GM12878 (cell line): ENCODE results near the gene SPATA20. TPM values are rescaled to one million over a fixed set of nuclear protein-coding genes. Genes with fewer than 3 reads are reported as not detected.

Experiments
- ATAC-seq: fragments of 200-7000 bp; cut with Tn5 transposase; 3 replicates; pipeline ENCODE4 v1.9.1; 2020; ENCODE audit warnings: mild to moderate bottlenecking, moderate library complexity
- BruUV-seq: library from RNA; stranded (reverse); fragments of 400-500 nt; replicated peaks from 2 replicates; lab custom pipeline; 2021; lab: Mats Ljungman, UMichigan
- CTCF ChIA-PET: fragments of 300-600 bp; sonication (Branson Sonifier 250); formaldehyde crosslinking; extraction: SDS; loops from one replicate; lab custom pipeline; 2021; ENCODE audit warnings: inconsistent platforms; lab: Yijun Ruan, JAX
- POLR2A ChIA-PET: fragments of 350-600 bp; formaldehyde crosslinking; extraction: SDS; loops from one replicate; lab custom pipeline; 2021; ENCODE audit warnings: inconsistent platforms; lab: Charles Lee
- RAD21 ChIA-PET: fragments of 300-600 bp; sonication (Branson Sonifier 250); formaldehyde crosslinking; loops from one replicate; lab custom pipeline; 2023; ENCODE audit warnings: antibody characterized with exemption; ENCODE audit not compliant: unreplicated experiment; lab: Charles Lee
- SMC1A ChIA-PET: fragments of 300-600 bp; sonication (Branson Sonifier 250); formaldehyde crosslinking; loops from one replicate; lab custom pipeline; 2023; ENCODE audit not compliant: unreplicated experiment, uncharacterized antibody; lab: Charles Lee
- DNase-seq: peaks from one replicate; pipeline ENCODE4 v3.0.0-alpha.2; 2011; ENCODE audit warnings: low read depth, low spot score
- FAIRE-seq: peaks from 3 replicates; lab custom pipeline; 2011; peaks lifted over from hg19 to GRCh38; lab: Jason Lieb, UNC
- H2AFZ ChIP-seq: 2 replicates; pipeline ENCODE4 v1.6.0; 2011; ENCODE audit warnings: low read depth, low read length, control low read depth; ENCODE audit not compliant: control insufficient read depth
- H3K27ac ChIP-seq: 2 replicates; pipeline ENCODE4 v1.5.1; 2011; ENCODE audit warnings: control low read depth; ENCODE audit not compliant: control insufficient read depth, insufficient read depth
- H3K27me3 ChIP-seq, 2 experiments: replicated peaks in 1 of 2; 2 replicates each; pipeline versions ENCODE4 v1.6.0 to v1.6.1; 2011; ENCODE audit warnings: low read length in 1 of 2; ENCODE audit not compliant: control insufficient read depth in 2 of 2, insufficient read depth in 2 of 2
- H3K36me3 ChIP-seq, 2 experiments: 2 replicates each; pipeline ENCODE4 v1.5.1; 2011; ENCODE audit warnings: low read length in 1 of 2; ENCODE audit not compliant: control insufficient read depth in 2 of 2, insufficient read depth in 2 of 2
- H3K4me1 ChIP-seq: 2 replicates; pipeline ENCODE4 v1.6.1; 2011; ENCODE audit warnings: mild to moderate bottlenecking, low read length, moderate library complexity, mixed read lengths; ENCODE audit not compliant: control insufficient read depth, insufficient read depth
- H3K4me2 ChIP-seq: 2 replicates; pipeline ENCODE4 v1.6.0; 2011; ENCODE audit warnings: control low read depth; ENCODE audit not compliant: control insufficient read depth, insufficient read depth
- H3K4me3 ChIP-seq: fragments of 200-600 bp; sonication (generic); 2 replicates; pipeline ENCODE4 v1.5.1; 2016
- H3K79me2 ChIP-seq: 2 replicates; pipeline ENCODE4 v1.6.0; 2011; ENCODE audit warnings: low read length; ENCODE audit not compliant: control insufficient read depth, insufficient read depth
- H3K9ac ChIP-seq: 2 replicates; pipeline ENCODE4 v1.8.0; 2011; ENCODE audit warnings: low read length, control low read depth, mixed read lengths; ENCODE audit not compliant: control insufficient read depth, insufficient read depth
- H3K9me3 ChIP-seq: replicated peaks from 3 replicates; pipeline ENCODE4 v1.5.1; 2011; ENCODE audit warnings: mild to moderate bottlenecking, low read length; ENCODE audit not compliant: control insufficient read depth, insufficient read depth
- H4K20me1 ChIP-seq: 2 replicates; pipeline ENCODE4 v1.6.0; 2011; ENCODE audit not compliant: control insufficient read depth, insufficient read depth
- CBFB ChIP-seq: IDR thresholded peaks from 2 replicates; pipeline ENCODE4 v1.6.1; 2016; ENCODE audit warnings: antibody characterized with exemption, low read depth
- CBX3 ChIP-seq: fragments of 200-600 bp; sonication (generic); IDR thresholded peaks from 2 replicates; pipeline ENCODE4 v1.6.1; 2016; ENCODE audit warnings: low read depth, borderline replicate concordance
- CEBPB ChIP-seq, 2 experiments: fragments of 150-350 bp in 1 of 2; IDR thresholded peaks; 2 replicates each; pipeline ENCODE4 v1.6.1; 2012 to 2014; ENCODE audit warnings: low read depth in 2 of 2, low read length in 2 of 2, borderline replicate concordance in 1 of 2, inconsistent platforms in 1 of 2
- EGR1 ChIP-seq, 2 experiments: IDR thresholded peaks; 1 replicate in 1 of 2; 2 replicates in 1 of 2; pipeline ENCODE4 v1.6.1; 2011 to 2012; ENCODE audit warnings: low read depth in 2 of 2, low read length in 2 of 2, borderline replicate concordance in 1 of 2, mild to moderate bottlenecking in 1 of 2, moderate library complexity in 1 of 2
- EZH2 ChIP-seq: IDR thresholded peaks from 2 replicates; pipeline ENCODE4 v1.6.1; 2012; ENCODE audit warnings: low read depth, mild to moderate bottlenecking, control low read depth, inconsistent platforms, low read length, borderline replicate concordance; ENCODE audit not compliant: control insufficient read depth
- HDGF ChIP-seq: fragments of 450-650 bp; IDR thresholded peaks from 2 replicates; pipeline ENCODE4 v1.6.1; 2016; ENCODE audit warnings: antibody characterized with exemption
- NFYA ChIP-seq: IDR thresholded peaks from 2 replicates; pipeline ENCODE4 v1.6.1; 2011; ENCODE audit warnings: low read depth, mild to moderate bottlenecking, low read length, improper control_type of control experiment, borderline replicate concordance
- NR2F1 ChIP-seq: fragments of 450-650 bp; conservative IDR thresholded peaks from 2 replicates; pipeline ENCODE4 v1.6.1; 2017; ENCODE audit warnings: mild to moderate bottlenecking
- WGBS: methylation state at CpG from one replicate; pipeline ENCODE4 v1.1.6; 2016; ENCODE audit warnings: low lambda C conversion rate; ENCODE audit not compliant: insufficient replicate concordance, insufficient coverage; ENCODE audit errors: missing lambda C conversion rate; 5-methylcytosine and 5-hydroxymethylcytosine counted together
- in situ Hi-C: fragments of 300-500 bp; cut with MboI; formaldehyde crosslinking; loops from 9 replicates; pipeline ENCODE4 v1.14.3; 2018; ENCODE audit warnings: mixed read lengths
- intact Hi-C: fragments of 100-400 bp; cut with micrococcal nuclease; formaldehyde crosslinking; loops from one replicate; pipeline ENCODE4 v1.14.2; 2022; ENCODE audit not compliant: unreplicated experiment
- polyA plus RNA-seq, 11 experiments: library from polyadenylated mRNA; depleted of rRNA in 4 of 11; unstranded in 6 of 11; stranded (reverse) in 5 of 11; fragments of >200 nt; fragmentation: Nextera tagmentation in 4 of 11; fragmentation: Illumina TruSeq in 1 of 11; extraction: Ambion mirVana in 4 of 11; extraction: Trizol in 1 of 11; gene quantifications; 1 replicate in 1 of 11; 2 replicates in 10 of 11; pipeline versions ENCODE4 v1.2.1 to v1.2.3, GENCODE V29; 2011 to 2016; ENCODE audit warnings: inconsistent platforms in 2 of 11, missing spikeins in 2 of 11, low read depth in 1 of 11
- total RNA-seq, 4 experiments: library from RNA; depleted of rRNA in 3 of 4; stranded (reverse); fragments of >200 nt in 3 of 4; fragmentation: Illumina TruSeq in 1 of 4; extraction: Trizol in 1 of 4; gene quantifications; 2 replicates each; pipeline versions ENCODE4 v1.2.1 to v1.2.3, GENCODE V29; 2013 to 2021
- TF ChIP-seq, protein P1 (sequence below): fragments of 450-650 bp; IDR thresholded peaks from 2 replicates; pipeline ENCODE4 v1.6.1; 2017; ENCODE audit warnings: mild to moderate bottlenecking, moderate library complexity
- TF ChIP-seq, protein P2 (sequence below): IDR thresholded peaks from 2 replicates; pipeline ENCODE4 v1.6.1; 2011; ENCODE audit warnings: borderline replicate concordance, low read depth, mild to moderate bottlenecking, moderate library complexity, mixed read lengths, low read length; ENCODE audit not compliant: insufficient read depth; ENCODE audit errors: extremely low read length

SPATA20 gene
- total and polyA plus RNA-seq, 10 of the 15 experiments (the other 5 are each of a cell fraction or from before 2014, with no cell fraction given) = 2.1 to 69.8 (median 26.6) TPM

- Histone ChIP-seq H3K9me3 (no peaks in the 10 kb centered on the region), H4K20me1 (no peaks in the 10 kb centered on the region), H3K4me2 (peak overlapping the region; percentile 100), H3K4me1 (peaks cover 14% of the 10 kb centered on the region; the same call in 1 of the 2 replicates), H3K36me3 (no peaks in the 10 kb centered on the region), H3K79me2 (no peaks in the 10 kb centered on the region), H3K27me3 (peaks cover 20 to 23% of the 10 kb centered on the region in 2 experiments), H3K9ac (no peak overlapping the region), H3K4me3 (no peak overlapping the region), H3K27ac (no peak overlapping the region), H2AFZ (no peak overlapping the region)
- SMC1A ChIA-PET = no interaction called here
- FAIRE-seq = no peak
- no peak for DNase-seq
- intact Hi-C loops = no loop called here
- CTCF ChIA-PET = no interaction called here
- POLR2A ChIA-PET = no interaction called here
- ATAC-seq = no peak
- no TSS peak for BruUV-seq
- in situ Hi-C loops = no loop called here
- TF ChIP-seq NFYA (no peak), EGR1 (IDR thresholded peaks at IDR 0.05; ENCODE audit: borderline replicate concordance in 1 of 2, low read depth in 2 of 2, low read length in 2 of 2) (peak in 1 of 2 experiments; percentile 27; a peak in 1 of 3 replicates)
- 18% methylated on average over 55 of the region's 55 CpGs for WGBS
- RAD21 ChIA-PET = no interaction called here
Observed at GRCh38 chr17:50558941-50559614, 12.1 kb downstream of the SPATA20 start.

GRCh38 chr17:50559674-50560184 is 12.8 kb downstream of the SPATA20 start:
- POLR2A ChIA-PET = interaction anchor here (0.5 kb wide), 1 partner anchor 1610 kb away, joined by 3 read pairs; no protein-coding TSS in a partner anchor
- Histone ChIP-seq H3K36me3 (no peaks in the 10 kb centered on the region), H4K20me1 (no peaks in the 10 kb centered on the region), H3K9ac (no peak overlapping the region), H3K4me1 (peaks cover 14% of the 10 kb centered on the region; the same call in 1 of the 2 replicates), H3K79me2 (no peaks in the 10 kb centered on the region), H3K27me3 (peaks cover 20 to 23% of the 10 kb centered on the region in 2 experiments), H3K4me2 (peak overlapping the region; percentile 100), H3K4me3 (peak overlapping the region; percentile 72), H3K9me3 (no peaks in the 10 kb centered on the region), H2AFZ (peak overlapping the region; percentile 29; the same call in 1 of the 2 replicates), H3K27ac (no peak overlapping the region)
- SMC1A ChIA-PET = no interaction called here
- intact Hi-C loops = no loop called here
- BruUV-seq = no TSS peak
- CTCF ChIA-PET = no interaction called here
- peak; percentile 51 for ATAC-seq
- RAD21 ChIA-PET = interaction anchor here (1.2 kb wide), 3 partner anchors 10 to 68 kb away, joined by 3 to 6 read pairs (median 3); no protein-coding TSS in a partner anchor
- no peak for DNase-seq
- 16% methylated on average over 24 of the region's 27 CpGs for WGBS
- FAIRE-seq = no peak
- in situ Hi-C loops = no loop called here
- TF ChIP-seq CBX3 = no peak
- TF ChIP-seq, protein P1, sequence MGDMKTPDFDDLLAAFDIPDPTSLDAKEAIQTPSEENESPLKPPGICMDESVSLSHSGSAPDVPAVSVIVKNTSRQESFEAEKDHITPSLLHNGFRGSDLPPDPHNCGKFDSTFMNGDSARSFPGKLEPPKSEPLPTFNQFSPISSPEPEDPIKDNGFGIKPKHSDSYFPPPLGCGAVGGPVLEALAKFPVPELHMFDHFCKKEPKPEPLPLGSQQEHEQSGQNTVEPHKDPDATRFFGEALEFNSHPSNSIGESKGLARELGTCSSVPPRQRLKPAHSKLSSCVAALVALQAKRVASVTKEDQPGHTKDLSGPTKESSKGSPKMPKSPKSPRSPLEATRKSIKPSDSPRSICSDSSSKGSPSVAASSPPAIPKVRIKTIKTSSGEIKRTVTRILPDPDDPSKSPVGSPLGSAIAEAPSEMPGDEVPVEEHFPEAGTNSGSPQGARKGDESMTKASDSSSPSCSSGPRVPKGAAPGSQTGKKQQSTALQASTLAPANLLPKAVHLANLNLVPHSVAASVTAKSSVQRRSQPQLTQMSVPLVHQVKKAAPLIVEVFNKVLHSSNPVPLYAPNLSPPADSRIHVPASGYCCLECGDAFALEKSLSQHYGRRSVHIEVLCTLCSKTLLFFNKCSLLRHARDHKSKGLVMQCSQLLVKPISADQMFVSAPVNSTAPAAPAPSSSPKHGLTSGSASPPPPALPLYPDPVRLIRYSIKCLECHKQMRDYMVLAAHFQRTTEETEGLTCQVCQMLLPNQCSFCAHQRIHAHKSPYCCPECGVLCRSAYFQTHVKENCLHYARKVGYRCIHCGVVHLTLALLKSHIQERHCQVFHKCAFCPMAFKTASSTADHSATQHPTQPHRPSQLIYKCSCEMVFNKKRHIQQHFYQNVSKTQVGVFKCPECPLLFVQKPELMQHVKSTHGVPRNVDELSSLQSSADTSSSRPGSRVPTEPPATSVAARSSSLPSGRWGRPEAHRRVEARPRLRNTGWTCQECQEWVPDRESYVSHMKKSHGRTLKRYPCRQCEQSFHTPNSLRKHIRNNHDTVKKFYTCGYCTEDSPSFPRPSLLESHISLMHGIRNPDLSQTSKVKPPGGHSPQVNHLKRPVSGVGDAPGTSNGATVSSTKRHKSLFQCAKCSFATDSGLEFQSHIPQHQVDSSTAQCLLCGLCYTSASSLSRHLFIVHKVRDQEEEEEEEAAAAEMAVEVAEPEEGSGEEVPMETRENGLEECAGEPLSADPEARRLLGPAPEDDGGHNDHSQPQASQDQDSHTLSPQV = no peak
- no peak for TF ChIP-seq HDGF
- TF ChIP-seq, protein P2, sequence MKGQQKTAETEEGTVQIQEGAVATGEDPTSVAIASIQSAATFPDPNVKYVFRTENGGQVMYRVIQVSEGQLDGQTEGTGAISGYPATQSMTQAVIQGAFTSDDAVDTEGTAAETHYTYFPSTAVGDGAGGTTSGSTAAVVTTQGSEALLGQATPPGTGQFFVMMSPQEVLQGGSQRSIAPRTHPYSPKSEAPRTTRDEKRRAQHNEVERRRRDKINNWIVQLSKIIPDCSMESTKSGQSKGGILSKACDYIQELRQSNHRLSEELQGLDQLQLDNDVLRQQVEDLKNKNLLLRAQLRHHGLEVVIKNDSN = peak; percentile 20
- TF ChIP-seq NR2F1 = peak; percentile 35; the same call in 1 of the 2 replicates
- peak; percentile 28; the same call in 1 of the 2 replicates for TF ChIP-seq EZH2
- no peak for TF ChIP-seq CBFB
- TF ChIP-seq CEBPB (IDR thresholded peaks at IDR 0.05; ENCODE audit: borderline replicate concordance in 1 of 2, low read depth in 2 of 2, low read length in 2 of 2) = no peak
